Activated naive CD4-positive, alpha-beta T cell treated with anti-CD3 and anti-CD28 coated beads for 36 hours (primary cell): ENCODE data around the gene SLAIN2. TPM values are rescaled to one million over a fixed set of nuclear protein-coding genes. Genes with fewer than 3 reads are reported as not detected.
"Not testable (repeated sequence)": the region's sequence is repeated elsewhere in the genome, so short reads cannot be mapped to it uniquely, and the experiment has no call there.

Experiments
- CTCF ChIA-PET: fragments of 350-600 bp; sonication (Branson Sonifier 250); formaldehyde crosslinking; loops from one replicate; lab custom pipeline; 2021; ENCODE audit warnings: antibody characterized with exemption; lab: Charles Lee
- DNase-seq: peaks from one replicate; pipeline ENCODE4 v3.0.0-alpha.2; 2020
- H3K27ac Mint-ChIP-seq: one replicate; pipeline ENCODE4 v1.8.0; 2021; ENCODE audit warnings: mild to moderate bottlenecking, mixed read lengths
- H3K27me3 Mint-ChIP-seq: one replicate; pipeline ENCODE4 v1.8.0; 2021; ENCODE audit warnings: low read depth, mixed read lengths
- H3K36me3 Mint-ChIP-seq: one replicate; pipeline ENCODE4 v1.8.0; 2021; ENCODE audit warnings: low read depth, mixed read lengths
- H3K4me1 Mint-ChIP-seq: one replicate; pipeline ENCODE4 v1.8.0; 2021; ENCODE audit warnings: low read depth, mixed read lengths
- H3K4me3 Mint-ChIP-seq: one replicate; pipeline ENCODE4 v1.8.0; 2021; ENCODE audit warnings: mild to moderate bottlenecking, moderate library complexity, mixed read lengths
- H3K9me3 Mint-ChIP-seq: one replicate; pipeline ENCODE4 v1.8.0; 2021; ENCODE audit warnings: mixed read lengths
- intact Hi-C: fragments of 100-400 bp; cut with micrococcal nuclease; formaldehyde crosslinking; loops from one replicate; pipeline ENCODE4 v1.15.1; 2023
- total RNA-seq, 2 experiments: library from RNA; stranded (reverse); gene quantifications; one replicate each; pipeline ENCODE4 v1.2.3, GENCODE V29; 2021

SLAIN2 gene
- total RNA-seq = 10 to 100 TPM; 39.7 to 42.6 TPM

DNA sequence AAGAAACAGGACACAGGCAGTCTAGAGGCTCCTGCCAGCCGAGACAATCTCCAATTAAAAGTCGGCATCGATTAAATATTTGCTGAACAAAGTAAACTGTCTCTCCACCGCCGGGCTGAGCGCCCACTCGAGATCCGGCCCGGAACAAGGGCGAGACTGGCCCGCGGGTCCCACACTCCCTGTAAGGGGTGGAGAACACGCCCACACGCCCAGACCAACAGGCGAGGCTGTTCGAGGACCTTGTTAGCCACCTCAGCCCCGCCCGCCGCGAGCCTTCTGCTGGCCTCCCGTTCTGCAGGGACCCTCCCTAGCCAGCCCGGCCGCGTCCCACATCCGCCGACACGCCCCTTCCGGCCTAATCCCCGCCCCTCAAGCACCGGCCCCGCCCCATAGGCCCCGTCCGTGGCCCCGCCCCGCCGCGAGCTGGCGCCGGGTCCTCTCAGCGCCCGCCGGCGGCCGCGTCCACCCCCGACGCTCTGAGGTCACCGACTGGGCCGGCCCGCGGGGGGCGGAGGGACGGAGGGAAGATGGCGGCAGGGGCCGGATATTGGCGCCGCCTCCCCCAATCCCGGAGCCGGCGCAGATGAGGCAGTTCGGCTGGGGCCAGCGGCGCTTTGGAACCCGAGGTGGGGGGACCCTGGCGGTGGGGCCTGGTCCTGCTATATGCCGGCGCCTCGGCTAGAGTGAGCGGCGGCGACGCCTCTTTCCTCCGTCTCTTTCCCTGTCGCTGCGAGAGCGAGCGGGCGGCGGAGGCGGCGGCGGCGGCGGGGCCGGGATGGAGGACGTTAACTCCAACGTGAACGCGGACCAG lies at the start of gene SLAIN2:
Gene SLAIN2, plus strand, starts transcription at position 565 of the 811 bp plus-strand sequence. Its CDS starts 211 bp downstream, at position 776.
- Mint-ChIP-seq H3K4me3 (peak within 1 kb of the TSS; percentile 97), H3K27me3 (no peaks in the 10 kb centered on the region), H3K36me3 (no peaks in the 10 kb centered on the region), H3K4me1 (peaks cover 62% of the 10 kb centered on the region), H3K27ac (peak within 1 kb of the TSS; percentile 97), H3K9me3 (no peaks in the 10 kb centered on the region)
- intact Hi-C loops = loop anchor here (1.0 to 5.0 kb wide), 15 partner anchors 11 to 878 kb away; partner anchors contain the start of genes CNGA1, COMMD8, FRYL and NFXL1
- peak; percentile 98 for DNase-seq
- CTCF ChIA-PET = interaction anchor here (1.1 to 1.2 kb wide), 3 partner anchors 18 to 212 kb away, joined by 3 to 4 read pairs (median 4); no protein-coding TSS in a partner anchor

DNA sequence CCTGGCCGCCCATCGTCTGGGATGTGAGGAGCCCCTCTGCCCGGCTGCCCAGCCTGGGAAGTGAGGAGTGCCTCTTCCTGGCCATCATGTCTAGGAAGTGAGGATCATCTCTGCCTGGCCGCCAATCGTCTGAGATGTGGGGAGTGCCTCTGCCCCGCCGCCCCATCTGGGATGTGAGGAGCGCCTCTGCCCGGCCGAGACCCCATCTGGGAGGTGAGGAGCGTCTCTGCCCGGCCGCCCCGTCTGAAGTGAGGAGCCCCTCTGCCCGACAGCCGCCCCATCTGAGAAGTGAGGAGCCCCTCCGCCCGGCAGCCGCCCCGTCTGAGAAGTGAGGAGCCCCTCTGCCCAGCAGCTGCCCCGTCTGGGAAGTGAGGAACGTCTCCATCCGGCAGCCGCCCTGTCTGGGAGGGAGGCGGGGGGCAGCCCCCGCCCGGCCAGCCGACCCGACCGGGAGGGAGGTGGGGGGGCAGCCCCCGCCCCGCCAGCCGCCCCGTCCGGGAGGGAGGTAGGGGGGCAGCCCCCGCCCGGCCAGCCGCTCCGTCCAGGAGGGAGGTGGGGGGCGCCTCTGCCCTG lies 49.0 kb upstream of the SLAIN2 start:
- H3K4me3 Mint-ChIP-seq, CTCF ChIA-PET, DNase-seq, H3K36me3 Mint-ChIP-seq, H3K27ac Mint-ChIP-seq, H3K4me1 Mint-ChIP-seq, H3K9me3 Mint-ChIP-seq, H3K27me3 Mint-ChIP-seq: not testable (repeated sequence)
- intact Hi-C loops = loop anchor here (5.0 kb wide), 1 partner anchor 365 kb away; no protein-coding TSS in a partner anchor

DNA sequence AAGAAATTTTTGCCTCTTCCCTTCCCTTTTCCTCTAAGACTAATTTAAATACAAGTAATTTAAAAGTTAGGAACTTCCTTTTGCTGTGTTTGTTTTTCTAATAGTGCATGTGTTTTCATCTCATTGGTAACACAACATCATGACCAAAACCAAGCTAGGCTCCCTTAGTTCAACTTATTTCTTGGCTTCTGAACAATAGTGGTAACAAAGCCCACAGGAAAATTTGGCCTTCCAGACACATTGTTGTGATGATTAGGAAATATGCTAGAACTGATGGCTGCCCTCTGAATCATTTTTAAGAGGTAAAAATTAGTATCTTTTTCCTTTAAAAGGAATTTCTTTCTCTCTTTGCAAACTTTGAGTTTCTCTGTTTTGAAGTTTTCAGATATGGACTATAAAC lies 46.2 kb upstream of the SLAIN2 start:
- peaks cover 4% of the 10 kb centered on the region for H3K27me3 Mint-ChIP-seq
- no peaks in the 10 kb centered on the region for H3K36me3 Mint-ChIP-seq
- no peak overlapping the region for H3K27ac Mint-ChIP-seq
- DNase-seq = no peak
- H3K4me1 Mint-ChIP-seq = peaks cover 2% of the 10 kb centered on the region
- intact Hi-C loops = no loop called here
- H3K4me3 Mint-ChIP-seq = no peak overlapping the region
- CTCF ChIA-PET = interaction anchor here (0.6 to 1.1 kb wide), 2 partner anchors 20 to 406 kb away, joined by 3 read pairs; no protein-coding TSS in a partner anchor
- H3K9me3 Mint-ChIP-seq = peaks cover 2% of the 10 kb centered on the region

DNA sequence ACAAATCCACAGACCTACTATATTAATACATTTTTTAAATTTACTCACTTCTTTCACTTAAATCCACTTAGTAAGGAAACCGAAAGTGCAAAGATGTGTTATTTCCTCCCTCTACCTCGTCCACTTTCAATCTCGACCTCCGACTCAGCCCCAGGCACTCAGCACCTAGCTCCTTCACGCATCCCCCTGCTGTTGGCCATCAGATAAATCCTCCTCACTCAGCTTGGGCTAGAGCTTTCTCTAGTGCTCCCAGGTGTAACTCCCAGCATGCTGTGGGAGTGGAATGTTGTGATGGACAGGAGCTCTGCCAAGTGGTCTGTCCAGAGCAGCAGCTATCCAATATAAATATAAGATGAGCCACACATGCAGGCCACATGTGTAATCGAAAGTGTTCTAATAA lies 45.0 kb upstream of the SLAIN2 start:
- H3K36me3 Mint-ChIP-seq = no peaks in the 10 kb centered on the region
- H3K27ac Mint-ChIP-seq = no peak overlapping the region
- DNase-seq = no peak
- intact Hi-C loops = no loop called here
- no peak overlapping the region for H3K4me3 Mint-ChIP-seq
- CTCF ChIA-PET = interaction anchor here (0.7 kb wide), 1 partner anchor 137 kb away, joined by 3 read pairs; no protein-coding TSS in a partner anchor
- peaks cover 4% of the 10 kb centered on the region for H3K27me3 Mint-ChIP-seq
- peaks cover 2% of the 10 kb centered on the region for H3K4me1 Mint-ChIP-seq
- H3K9me3 Mint-ChIP-seq = peaks cover 2% of the 10 kb centered on the region

DNA sequence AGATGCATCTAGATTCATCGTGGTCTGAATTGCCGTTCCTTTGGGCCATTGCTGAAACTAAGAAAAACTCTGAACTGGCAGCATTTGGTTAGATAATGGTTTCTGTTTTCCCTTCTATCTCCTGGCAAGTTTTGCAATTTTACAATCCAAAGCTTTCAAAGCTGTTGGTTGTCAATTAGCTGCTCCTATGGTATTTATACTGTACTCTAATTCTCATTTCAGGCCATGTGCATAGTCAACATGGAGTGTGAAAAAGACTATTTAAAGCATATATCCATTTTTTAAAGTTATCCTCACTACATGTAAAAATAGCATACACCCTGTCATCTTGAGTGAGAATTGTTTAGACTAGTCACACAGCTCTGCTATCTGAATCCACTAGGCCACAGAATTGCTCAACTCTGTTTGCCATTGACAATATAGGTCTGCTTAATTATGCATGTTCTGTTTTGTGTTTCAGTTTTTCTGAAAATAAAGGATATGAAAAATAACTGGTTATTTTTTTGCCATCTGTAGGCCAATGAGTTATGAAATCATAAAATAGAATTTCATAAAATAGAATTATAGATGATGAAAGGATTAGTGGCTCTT lies 44.0 kb upstream of the SLAIN2 start:
- H3K9me3 Mint-ChIP-seq = no peaks in the 10 kb centered on the region
- no peak overlapping the region for H3K4me3 Mint-ChIP-seq
- intact Hi-C loops = no loop called here
- no peaks in the 10 kb centered on the region for H3K36me3 Mint-ChIP-seq
- CTCF ChIA-PET = no interaction called here
- no peak overlapping the region for H3K27ac Mint-ChIP-seq
- H3K4me1 Mint-ChIP-seq = peaks cover 2% of the 10 kb centered on the region
- no peak for DNase-seq
- peaks cover 6% of the 10 kb centered on the region for H3K27me3 Mint-ChIP-seq

DNA sequence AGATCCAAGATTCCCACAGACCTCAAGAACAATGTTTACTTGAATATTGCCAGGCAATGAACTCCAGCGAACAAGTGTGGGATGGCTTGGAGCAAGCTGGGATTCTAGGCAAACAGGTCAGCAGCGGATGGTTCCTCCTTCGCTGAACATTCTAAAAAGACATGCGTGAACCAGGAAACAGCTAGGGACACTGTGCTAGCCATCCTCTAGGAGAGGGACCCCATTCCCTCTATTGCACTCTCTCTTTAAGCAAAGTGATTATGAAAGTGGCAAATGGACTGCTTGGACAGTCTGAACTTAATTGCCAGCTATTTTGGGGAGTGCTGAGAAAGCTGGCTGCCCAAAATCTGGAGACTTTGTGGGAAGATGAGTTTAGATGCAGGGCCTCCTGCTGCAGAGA lies 41.8 kb upstream of the SLAIN2 start:
- Mint-ChIP-seq H3K27ac (no peak overlapping the region), H3K9me3 (no peaks in the 10 kb centered on the region), H3K4me1 (peaks cover 2% of the 10 kb centered on the region), H3K4me3 (no peak overlapping the region), H3K36me3 (no peaks in the 10 kb centered on the region), H3K27me3 (peaks cover 6% of the 10 kb centered on the region)
- DNase-seq = no peak
- intact Hi-C loops = no loop called here
- CTCF ChIA-PET = no interaction called here

DNA sequence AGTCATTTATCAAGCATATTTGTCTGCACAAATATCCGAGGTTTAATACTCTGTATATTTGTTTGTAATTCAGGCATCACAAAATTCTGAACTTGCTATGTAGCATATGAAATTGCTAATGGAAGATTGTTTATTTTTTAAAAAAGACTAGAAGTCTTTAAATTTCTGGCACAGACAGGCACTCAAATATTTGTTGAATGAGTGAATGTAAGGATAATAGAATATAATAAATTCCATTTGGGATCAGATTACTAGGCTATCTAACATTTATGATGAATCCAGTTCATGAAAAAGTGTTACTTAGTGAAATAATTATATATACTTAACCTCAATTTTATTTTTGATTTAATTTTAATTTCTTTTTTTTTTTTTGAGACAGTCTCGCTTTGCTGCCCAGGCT lies 41.3 kb upstream of the SLAIN2 start:
- Mint-ChIP-seq H3K9me3 (no peaks in the 10 kb centered on the region), H3K4me3 (no peak overlapping the region), H3K36me3 (no peaks in the 10 kb centered on the region), H3K4me1 (peaks cover 2% of the 10 kb centered on the region), H3K27me3 (peaks cover 6% of the 10 kb centered on the region), H3K27ac (no peak overlapping the region)
- intact Hi-C loops = loop anchor here (10.0 kb wide), 1 partner anchor 55 kb away; no protein-coding TSS in a partner anchor
- DNase-seq = no peak
- CTCF ChIA-PET = interaction anchor here (0.7 kb wide), 1 partner anchor 76 kb away, joined by 4 read pairs; no protein-coding TSS in a partner anchor

DNA sequence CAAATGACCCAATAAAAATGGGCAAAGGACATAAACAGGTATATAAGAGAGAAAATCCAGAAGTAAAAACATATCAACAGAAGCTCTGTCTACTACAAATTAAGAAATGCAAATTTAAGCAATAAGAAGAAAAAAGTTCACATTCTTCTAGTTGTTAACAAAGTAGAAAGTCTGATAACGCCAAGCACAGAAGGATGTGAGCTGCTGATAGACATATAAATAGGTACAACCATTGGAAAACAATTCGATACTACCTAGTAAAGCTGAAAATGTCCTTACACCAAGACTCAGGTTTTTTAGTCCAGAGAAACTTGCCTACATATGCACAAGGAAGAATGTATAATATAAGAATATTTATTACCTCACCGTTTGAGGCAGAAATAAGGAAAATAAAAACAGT lies 35.8 kb upstream of the SLAIN2 start:
- no peak overlapping the region for H3K27ac Mint-ChIP-seq
- intact Hi-C loops = loop anchor here (10.0 kb wide), 1 partner anchor 61 kb away; no protein-coding TSS in a partner anchor
- CTCF ChIA-PET = interaction anchor here (0.6 to 1.8 kb wide), 2 partner anchors 10 to 182 kb away, joined by 3 to 7 read pairs; no protein-coding TSS in a partner anchor
- no peaks in the 10 kb centered on the region for H3K36me3 Mint-ChIP-seq
- H3K9me3 Mint-ChIP-seq = no peaks in the 10 kb centered on the region
- no peak for DNase-seq
- H3K4me3 Mint-ChIP-seq = no peak overlapping the region
- no peaks in the 10 kb centered on the region for H3K4me1 Mint-ChIP-seq
- peaks cover 2% of the 10 kb centered on the region for H3K27me3 Mint-ChIP-seq

DNA sequence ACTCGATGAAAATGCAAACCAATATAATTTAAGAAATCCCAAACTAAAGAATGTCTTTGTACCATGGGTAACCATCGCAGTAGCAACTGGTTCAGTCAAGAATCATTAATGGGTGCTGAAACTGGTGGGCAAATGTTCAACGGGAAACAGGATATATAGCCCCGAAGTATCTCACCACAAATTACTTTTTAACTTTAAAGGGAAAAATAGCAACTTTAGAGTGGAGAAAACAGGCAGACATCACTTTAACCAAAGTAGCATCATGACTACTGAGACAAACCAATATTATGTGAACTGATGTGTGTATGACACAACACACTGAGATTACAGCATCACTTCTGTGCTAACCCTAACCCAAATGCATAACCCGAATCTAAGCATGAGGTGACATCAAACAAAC lies 33.8 kb upstream of the SLAIN2 start:
- Mint-ChIP-seq H3K27me3 (no peaks in the 10 kb centered on the region), H3K4me1 (no peaks in the 10 kb centered on the region), H3K27ac (no peak overlapping the region), H3K36me3 (no peaks in the 10 kb centered on the region), H3K9me3 (no peaks in the 10 kb centered on the region), H3K4me3 (no peak overlapping the region)
- DNase-seq = no peak
- intact Hi-C loops = loop anchor here (10.0 kb wide), 1 partner anchor 63 kb away; no protein-coding TSS in a partner anchor
- CTCF ChIA-PET = no interaction called here

DNA sequence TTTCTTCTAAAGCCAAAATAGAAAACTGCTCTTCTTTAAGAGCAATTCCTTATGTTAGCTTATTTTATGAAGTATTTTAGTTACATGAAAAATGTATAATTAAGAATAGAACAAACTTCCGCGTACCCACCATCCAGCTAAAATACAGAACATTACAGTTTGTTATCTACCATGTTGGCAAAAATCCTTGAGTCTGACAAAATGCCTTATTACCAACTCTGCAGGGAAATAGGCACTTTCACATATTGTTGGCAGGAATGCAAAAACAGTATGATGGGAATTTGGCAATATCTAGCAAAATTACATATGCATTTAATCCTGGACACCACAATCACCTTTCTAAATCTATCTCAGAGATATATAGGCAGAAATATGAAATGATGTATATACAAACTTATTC lies 32.4 kb upstream of the SLAIN2 start:
- Mint-ChIP-seq H3K4me1 (no peaks in the 10 kb centered on the region), H3K36me3 (no peaks in the 10 kb centered on the region), H3K27ac (no peak overlapping the region), H3K4me3 (no peak overlapping the region), H3K9me3 (no peaks in the 10 kb centered on the region), H3K27me3 (no peaks in the 10 kb centered on the region)
- CTCF ChIA-PET = interaction anchor here (0.6 to 0.8 kb wide), 2 partner anchors 9 to 469 kb away, joined by 3 read pairs; no protein-coding TSS in a partner anchor
- intact Hi-C loops = loop anchor here (10.0 kb wide), 1 partner anchor 64 kb away; no protein-coding TSS in a partner anchor
- no peak for DNase-seq

DNA sequence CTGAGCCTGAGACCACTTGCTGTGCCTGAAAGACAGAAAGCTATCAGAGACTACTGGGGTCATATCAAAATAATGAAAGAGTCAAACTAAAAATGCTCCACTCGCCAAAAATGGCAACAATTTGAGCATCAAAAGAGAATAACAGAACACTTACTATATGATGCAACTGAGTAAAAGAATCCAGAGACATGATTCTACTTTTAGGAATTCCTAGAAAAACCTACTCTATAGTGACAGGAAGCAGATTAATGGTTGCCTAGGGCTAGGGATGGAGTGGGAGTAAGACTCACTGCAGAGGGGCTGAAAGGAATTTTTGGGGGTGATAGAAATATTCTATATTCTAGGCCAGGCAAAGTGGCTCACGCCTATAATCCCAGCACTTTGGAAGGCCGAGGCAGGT lies 29.4 kb upstream of the SLAIN2 start:
- DNase-seq = no peak
- Mint-ChIP-seq H3K4me1 (peaks cover 3% of the 10 kb centered on the region), H3K27me3 (no peaks in the 10 kb centered on the region), H3K36me3 (no peaks in the 10 kb centered on the region), H3K4me3 (no peak overlapping the region), H3K27ac (no peak overlapping the region), H3K9me3 (no peaks in the 10 kb centered on the region)
- intact Hi-C loops = no loop called here
- CTCF ChIA-PET = interaction anchor here (0.6 kb wide), 1 partner anchor 633 kb away, joined by 3 read pairs; no protein-coding TSS in a partner anchor

DNA sequence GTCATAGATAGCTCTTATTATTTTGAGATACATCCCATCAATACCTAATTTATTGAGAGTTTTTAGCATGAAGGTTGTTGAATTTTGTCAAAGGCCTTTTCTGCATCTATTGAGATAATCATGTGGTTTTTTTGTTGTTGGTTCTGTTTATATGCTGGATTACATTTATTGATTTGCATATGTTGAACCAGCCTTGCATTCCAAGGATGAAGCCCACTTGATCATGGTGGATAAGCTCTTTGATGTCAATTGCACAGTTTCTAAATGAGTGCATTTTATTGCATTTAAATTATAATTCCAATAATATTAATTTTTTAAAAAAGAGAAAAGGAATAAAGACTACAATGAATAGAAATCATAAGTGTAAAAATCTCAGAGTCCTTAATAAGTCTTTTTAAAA lies 26.6 kb upstream of the SLAIN2 start:
- H3K4me1 Mint-ChIP-seq, H3K27ac Mint-ChIP-seq, DNase-seq, H3K4me3 Mint-ChIP-seq, H3K27me3 Mint-ChIP-seq, H3K36me3 Mint-ChIP-seq, H3K9me3 Mint-ChIP-seq: not testable (repeated sequence)
- intact Hi-C loops = loop anchor here (5.0 kb wide), 2 partner anchors 113 to 168 kb away; partner anchors contain the start of gene SLC10A4
- CTCF ChIA-PET = interaction anchor here (0.6 to 1.9 kb wide), 2 partner anchors 9 to 186 kb away, joined by 4 to 7 read pairs; no protein-coding TSS in a partner anchor
